ENCODE data around the gene GPI. TPM values are rescaled to one million over a fixed set of nuclear protein-coding genes. Genes with fewer than 3 reads are reported as not detected.

GPI gene
- total and polyA plus RNA-seq, 2 of the 13 experiments (the other 11 are each of a cell fraction or from before 2014, with no cell fraction given) = 147 to 167 TPM

DNA sequence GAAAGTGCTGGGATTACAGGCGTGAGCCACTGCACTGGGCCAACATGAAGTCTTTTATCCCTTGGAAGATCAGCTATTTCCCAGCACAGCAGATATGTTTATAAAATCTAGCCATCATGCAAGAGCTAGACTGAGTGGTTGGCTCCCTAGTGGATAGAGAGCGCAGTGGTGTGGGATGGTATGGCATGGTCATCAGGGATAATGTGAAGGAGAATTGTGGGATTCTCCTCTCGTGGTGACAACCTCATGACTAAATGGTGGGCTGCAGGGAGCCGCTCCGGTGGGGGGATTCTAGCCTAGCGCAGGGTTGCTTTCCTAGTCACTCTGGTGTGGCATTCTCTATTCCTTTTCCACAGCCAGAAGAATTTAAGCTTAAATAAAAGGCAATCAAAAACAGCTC is 43.3 kb upstream of the GPI start (continued):
- TF ChIP-seq, protein P1, sequence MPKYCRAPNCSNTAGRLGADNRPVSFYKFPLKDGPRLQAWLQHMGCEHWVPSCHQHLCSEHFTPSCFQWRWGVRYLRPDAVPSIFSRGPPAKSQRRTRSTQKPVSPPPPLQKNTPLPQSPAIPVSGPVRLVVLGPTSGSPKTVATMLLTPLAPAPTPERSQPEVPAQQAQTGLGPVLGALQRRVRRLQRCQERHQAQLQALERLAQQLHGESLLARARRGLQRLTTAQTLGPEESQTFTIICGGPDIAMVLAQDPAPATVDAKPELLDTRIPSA (CRISPR knock-in tag; IDR thresholded peaks at IDR 0.05; ENCODE audit: borderline replicate concordance) = no peak
- TF ChIP-seq FOXM1 (CRISPR knock-in tag; IDR thresholded peaks at IDR 0.05) = no peak
- TF ChIP-seq NFE2L1 (CRISPR knock-in tag; IDR thresholded peaks at IDR 0.05; ENCODE audit: borderline replicate concordance) = no peak
- TF ChIP-seq TOE1 (CRISPR knock-in tag; IDR thresholded peaks at IDR 0.05) = no peak
- no peak for TF ChIP-seq DBP (CRISPR knock-in tag; IDR thresholded peaks at IDR 0.05; ENCODE audit: not compliant biosample characterization)

GRCh38 chr19:34323433-34324204 is 41.4 kb upstream of the GPI start:
- no peak overlapping the region for H3K4me2 ChIP-seq (ENCODE audit: low read depth, low read length)
- no peaks in the 10 kb centered on the region for H3K27me3 ChIP-seq (ENCODE audit: control insufficient read depth in 1 of 2, insufficient read depth in 2 of 2, low read length in 2 of 2)
- no peak overlapping the region for H2AFZ ChIP-seq (ENCODE audit: low read length)
- H3K36me3 ChIP-seq (replicated peaks in 1 of 2; ENCODE audit: control insufficient read depth in 1 of 2, insufficient read depth in 2 of 2, low read length in 2 of 2) = peaks cover 17 to 53% of the 10 kb centered on the region in 2 experiments
- H3K4me1 ChIP-seq (ENCODE audit: insufficient read depth, low read length) = peaks cover 2% of the 10 kb centered on the region
- no peak overlapping the region for H3K9ac ChIP-seq (ENCODE audit: insufficient read depth, low read depth, low read length)
- no peak for DNase-seq (ENCODE audit: low spot score)
- no peaks in the 10 kb centered on the region for H4K20me1 ChIP-seq (ENCODE audit: insufficient read depth, low read length)
- H3K4me3 ChIP-seq (replicated peaks in 1 of 3; ENCODE audit: insufficient read depth in 1 of 3, low read depth in 2 of 3, low read length in 3 of 3) = no peak overlapping the region
- ChIA-PET POLR2A (no interaction called here), CTCF (ENCODE audit: low intra/inter-chr PET ratio, low total read pairs) (no interaction called here)
- ATAC-seq = no peak
- FAIRE-seq = no peak
- no TSS peak for BruUV-seq (replicated peaks)
- in situ Hi-C loops (cut with HindIII; ENCODE audit: extremely low pct_ligation_motif_present, low pct_unique_long_range_greater_than_20kb) = no loop called here
- H3K27ac ChIP-seq (ENCODE audit: extremely low read length, insufficient read depth, low read length) = no peak overlapping the region
- TF ChIP-seq FOXC1 (CRISPR knock-in tag; IDR thresholded peaks at IDR 0.05; ENCODE audit: borderline replicate concordance) = no peak
- no peak for TF ChIP-seq CENPT (CRISPR knock-in tag; IDR thresholded peaks at IDR 0.05; ENCODE audit: low read depth)
- TF ChIP-seq NFKB2 (CRISPR knock-in tag; IDR thresholded peaks at IDR 0.05; ENCODE audit: borderline replicate concordance) = no peak
- no peak for TF ChIP-seq ZNF468 (CRISPR knock-in tag; IDR thresholded peaks at IDR 0.05)
- no peak for TF ChIP-seq TEAD3 (CRISPR knock-in tag; optimal IDR thresholded peaks at IDR 0.05; ENCODE audit: borderline replicate concordance)
- TF ChIP-seq, protein P2, sequence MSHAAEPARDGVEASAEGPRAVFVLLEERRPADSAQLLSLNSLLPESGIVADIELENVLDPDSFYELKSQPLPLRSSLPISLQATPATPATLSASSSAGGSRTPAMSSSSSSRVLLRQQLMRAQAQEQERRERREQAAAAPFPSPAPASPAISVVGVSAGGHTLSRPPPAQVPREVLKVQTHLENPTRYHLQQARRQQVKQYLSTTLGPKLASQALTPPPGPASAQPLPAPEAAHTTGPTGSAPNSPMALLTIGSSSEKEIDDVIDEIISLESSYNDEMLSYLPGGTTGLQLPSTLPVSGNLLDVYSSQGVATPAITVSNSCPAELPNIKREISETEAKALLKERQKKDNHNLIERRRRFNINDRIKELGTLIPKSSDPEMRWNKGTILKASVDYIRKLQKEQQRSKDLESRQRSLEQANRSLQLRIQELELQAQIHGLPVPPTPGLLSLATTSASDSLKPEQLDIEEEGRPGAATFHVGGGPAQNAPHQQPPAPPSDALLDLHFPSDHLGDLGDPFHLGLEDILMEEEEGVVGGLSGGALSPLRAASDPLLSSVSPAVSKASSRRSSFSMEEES (CRISPR knock-in tag; IDR thresholded peaks at IDR 0.05) = no peak
- no peak for TF ChIP-seq ZNF577 (CRISPR knock-in tag; IDR thresholded peaks at IDR 0.05; ENCODE audit: borderline replicate concordance, low read depth)
- TF ChIP-seq, protein P3, sequence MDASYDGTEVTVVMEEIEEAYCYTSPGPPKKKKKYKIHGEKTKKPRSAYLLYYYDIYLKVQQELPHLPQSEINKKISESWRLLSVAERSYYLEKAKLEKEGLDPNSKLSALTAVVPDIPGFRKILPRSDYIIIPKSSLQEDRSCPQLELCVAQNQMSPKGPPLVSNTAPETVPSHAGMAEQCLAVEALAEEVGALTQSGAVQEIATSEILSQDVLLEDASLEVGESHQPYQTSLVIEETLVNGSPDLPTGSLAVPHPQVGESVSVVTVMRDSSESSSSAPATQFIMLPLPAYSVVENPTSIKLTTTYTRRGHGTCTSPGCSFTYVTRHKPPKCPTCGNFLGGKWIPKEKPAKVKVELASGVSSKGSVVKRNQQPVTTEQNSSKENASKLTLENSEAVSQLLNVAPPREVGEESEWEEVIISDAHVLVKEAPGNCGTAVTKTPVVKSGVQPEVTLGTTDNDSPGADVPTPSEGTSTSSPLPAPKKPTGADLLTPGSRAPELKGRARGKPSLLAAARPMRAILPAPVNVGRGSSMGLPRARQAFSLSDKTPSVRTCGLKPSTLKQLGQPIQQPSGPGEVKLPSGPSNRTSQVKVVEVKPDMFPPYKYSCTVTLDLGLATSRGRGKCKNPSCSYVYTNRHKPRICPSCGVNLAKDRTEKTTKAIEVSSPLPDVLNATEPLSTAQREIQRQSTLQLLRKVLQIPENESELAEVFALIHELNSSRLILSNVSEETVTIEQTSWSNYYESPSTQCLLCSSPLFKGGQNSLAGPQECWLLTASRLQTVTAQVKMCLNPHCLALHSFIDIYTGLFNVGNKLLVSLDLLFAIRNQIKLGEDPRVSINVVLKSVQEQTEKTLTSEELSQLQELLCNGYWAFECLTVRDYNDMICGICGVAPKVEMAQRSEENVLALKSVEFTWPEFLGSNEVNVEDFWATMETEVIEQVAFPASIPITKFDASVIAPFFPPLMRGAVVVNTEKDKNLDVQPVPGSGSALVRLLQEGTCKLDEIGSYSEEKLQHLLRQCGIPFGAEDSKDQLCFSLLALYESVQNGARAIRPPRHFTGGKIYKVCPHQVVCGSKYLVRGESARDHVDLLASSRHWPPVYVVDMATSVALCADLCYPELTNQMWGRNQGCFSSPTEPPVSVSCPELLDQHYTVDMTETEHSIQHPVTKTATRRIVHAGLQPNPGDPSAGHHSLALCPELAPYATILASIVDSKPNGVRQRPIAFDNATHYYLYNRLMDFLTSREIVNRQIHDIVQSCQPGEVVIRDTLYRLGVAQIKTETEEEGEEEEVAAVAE (CRISPR knock-in tag; IDR thresholded peaks at IDR 0.05; ENCODE audit: borderline replicate concordance) = no peak
- H3K79me2 ChIP-seq (ENCODE audit: insufficient read depth, low read length) = no peaks in the 10 kb centered on the region
- intact Hi-C loops (cut with micrococcal nuclease; ENCODE audit: unreplicated experiment) = no loop called here
- H3K9me3 ChIP-seq (ENCODE audit: low read length) = no peaks in the 10 kb centered on the region
- 95% methylated on average over 7 of the region's 7 CpGs for WGBS (ENCODE audit: low lambda C conversion rate)
